ENCODE data around the gene CLDN2. TPM values are rescaled to one million over a fixed set of nuclear protein-coding genes. Genes with fewer than 3 reads are reported as not detected.

CLDN2 gene
- polyA plus RNA-seq, 1 of the 3 experiments (the other 2 are of a cell fraction), result 0.36 TPM

DNA sequence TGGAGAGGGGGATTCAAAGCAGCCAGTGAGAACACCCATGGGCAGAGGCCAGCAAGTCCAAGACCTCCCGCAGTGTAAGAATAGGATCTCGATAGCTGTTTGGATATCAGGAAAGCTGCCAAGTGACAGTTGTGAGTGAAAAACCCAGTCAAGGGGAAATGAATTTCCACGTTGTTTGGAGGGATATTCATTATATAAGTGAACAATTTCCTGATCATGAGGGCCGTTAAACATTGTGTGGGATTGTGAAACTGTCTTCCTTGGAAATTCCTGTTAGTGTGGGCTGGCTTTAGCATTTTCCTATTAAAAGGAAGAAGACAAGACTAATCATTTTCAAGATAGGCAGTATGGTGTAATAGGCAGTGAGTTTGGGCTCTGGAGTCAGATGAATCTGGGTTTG, 15.0 kb downstream of the CLDN2 start:
- H3K79me2 ChIP-seq (ENCODE audit: insufficient read depth), result no peaks in the 10 kb centered on the region
- H2AFZ ChIP-seq (ENCODE audit: low read depth), result no peak overlapping the region
- POLR2A ChIA-PET, result no interaction called here
- WGBS (ENCODE audit: low lambda C conversion rate), result 36% methylated on average over 4 of the region's 4 CpGs
- no peak overlapping the region for H3K27ac ChIP-seq (ENCODE audit: low read depth in 2 of 2, low read length in 1 of 2)
- H3K9me3 ChIP-seq, result no peaks in the 10 kb centered on the region
- no peaks in the 10 kb centered on the region for H3K36me3 ChIP-seq (replicated peaks in 1 of 2; ENCODE audit: control insufficient read depth in 1 of 2, insufficient read depth in 2 of 2, low read length in 1 of 2)
- H3K9ac ChIP-seq, result no peak overlapping the region
- peaks cover 0 to 2% of the 10 kb centered on the region in 2 experiments; a peak in 1 of 4 replicates for H3K4me1 ChIP-seq (ENCODE audit: control insufficient read depth in 1 of 2, insufficient read depth in 2 of 2, low read depth in 1 of 2, low read length in 1 of 2)
- no peaks in the 10 kb centered on the region for H3F3A ChIP-seq (replicated peaks; ENCODE audit: insufficient read depth)
- CTCF ChIA-PET, result no interaction called here
- no peak for DNase-seq
- H3K9me2 ChIP-seq, result no peaks in the 10 kb centered on the region
- H3K4me3 ChIP-seq (ENCODE audit: low read depth in 2 of 2, low read length in 1 of 2), result no peak overlapping the region
- H4K20me1 ChIP-seq (ENCODE audit: insufficient read depth), result no peaks in the 10 kb centered on the region
- H3K27me3 ChIP-seq (ENCODE audit: insufficient read depth), result peaks cover 18% of the 10 kb centered on the region; the same call in 1 of the 2 replicates
- TF ChIP-seq ELF1 (IDR thresholded peaks at IDR 0.05) (no peak), TEAD4 (IDR thresholded peaks at IDR 0.05; ENCODE audit: borderline replicate concordance, insufficient read depth) (no peak), RXRA (IDR thresholded peaks at IDR 0.05; ENCODE audit: borderline replicate concordance, low read depth) (no peak), SIN3A (IDR thresholded peaks at IDR 0.05; ENCODE audit: borderline replicate concordance, low read depth, low read length) (no peak), EZH2phosphoT487 (IDR thresholded peaks at IDR 0.05; ENCODE audit: borderline replicate concordance, low read depth) (no peak), REST (IDR thresholded peaks at IDR 0.05; ENCODE audit: low read depth, low read length) (no peak), MXI1 (IDR thresholded peaks at IDR 0.05; ENCODE audit: low read depth, low read length) (no peak), GATA2 (CRISPR knock-in tag; IDR thresholded peaks at IDR 0.05) (no peak), MEF2A (IDR thresholded peaks at IDR 0.05; ENCODE audit: borderline replicate concordance, low read depth) (no peak), FOSL2 (IDR thresholded peaks at IDR 0.05; ENCODE audit: borderline replicate concordance, low read depth) (no peak), TCF12 (IDR thresholded peaks at IDR 0.05) (no peak), RAD21 (IDR thresholded peaks at IDR 0.05; ENCODE audit: low read length) (no peak), YY1 (IDR thresholded peaks at IDR 0.05; ENCODE audit: low read depth) (no peak), FOXM1 (IDR thresholded peaks at IDR 0.05; ENCODE audit: low read depth) (no peak)
- TF ChIP-seq, protein P1, sequence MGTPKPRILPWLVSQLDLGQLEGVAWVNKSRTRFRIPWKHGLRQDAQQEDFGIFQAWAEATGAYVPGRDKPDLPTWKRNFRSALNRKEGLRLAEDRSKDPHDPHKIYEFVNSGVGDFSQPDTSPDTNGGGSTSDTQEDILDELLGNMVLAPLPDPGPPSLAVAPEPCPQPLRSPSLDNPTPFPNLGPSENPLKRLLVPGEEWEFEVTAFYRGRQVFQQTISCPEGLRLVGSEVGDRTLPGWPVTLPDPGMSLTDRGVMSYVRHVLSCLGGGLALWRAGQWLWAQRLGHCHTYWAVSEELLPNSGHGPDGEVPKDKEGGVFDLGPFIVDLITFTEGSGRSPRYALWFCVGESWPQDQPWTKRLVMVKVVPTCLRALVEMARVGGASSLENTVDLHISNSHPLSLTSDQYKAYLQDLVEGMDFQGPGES (IDR thresholded peaks at IDR 0.05; ENCODE audit: low read depth, low read length), result no peak
- TF ChIP-seq, protein P2, sequence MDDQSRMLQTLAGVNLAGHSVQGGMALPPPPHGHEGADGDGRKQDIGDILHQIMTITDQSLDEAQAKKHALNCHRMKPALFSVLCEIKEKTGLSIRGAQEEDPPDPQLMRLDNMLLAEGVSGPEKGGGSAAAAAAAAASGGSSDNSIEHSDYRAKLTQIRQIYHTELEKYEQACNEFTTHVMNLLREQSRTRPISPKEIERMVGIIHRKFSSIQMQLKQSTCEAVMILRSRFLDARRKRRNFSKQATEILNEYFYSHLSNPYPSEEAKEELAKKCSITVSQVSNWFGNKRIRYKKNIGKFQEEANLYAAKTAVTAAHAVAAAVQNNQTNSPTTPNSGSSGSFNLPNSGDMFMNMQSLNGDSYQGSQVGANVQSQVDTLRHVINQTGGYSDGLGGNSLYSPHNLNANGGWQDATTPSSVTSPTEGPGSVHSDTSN (IDR thresholded peaks at IDR 0.05), result no peak
- H3K4me2 ChIP-seq, result no peak overlapping the region

All from SK-N-SH (cell line).